Smooth muscle cell (in vitro differentiated cells): Measurements from ENCODE around the gene MC1R. TPM values are rescaled to one million over a fixed set of nuclear protein-coding genes. Genes with fewer than 3 reads are reported as not detected.

Experiments
- DNase-seq: peaks from one replicate; lab custom pipeline; 2025; ENCODE audit not compliant: unreplicated experiment; lab: John Stamatoyannopoulos, UW
- H2AFZ ChIP-seq: fragments of 200-600 bp; sonication (generic); 2 replicates; pipeline ENCODE4 v1.6.0; 2016; ENCODE audit warnings: antibody characterized with exemption, low read depth, mild to moderate bottlenecking
- H3F3A ChIP-seq: fragments of 200-600 bp; sonication (generic); 2 replicates; pipeline ENCODE4 v1.6.0; 2017; ENCODE audit warnings: antibody characterized with exemption, low read depth
- H3K27ac ChIP-seq: fragments of 200-600 bp; sonication (generic); 2 replicates; pipeline ENCODE4 v1.5.1; 2016; ENCODE audit warnings: low read depth, mild to moderate bottlenecking
- H3K27me3 ChIP-seq: fragments of 200-600 bp; sonication (generic); 2 replicates; pipeline ENCODE4 v1.6.1; 2016; ENCODE audit warnings: low read depth, mild to moderate bottlenecking
- H3K36me3 ChIP-seq: fragments of 200-600 bp; sonication (generic); 2 replicates; pipeline ENCODE4 v1.5.1; 2016; ENCODE audit warnings: low read depth
- H3K4me1 ChIP-seq: fragments of 200-600 bp; sonication (generic); 2 replicates; pipeline ENCODE4 v1.5.1; 2016; ENCODE audit warnings: low read depth
- H3K4me2 ChIP-seq: fragments of 200-600 bp; sonication (generic); 2 replicates; pipeline ENCODE4 v1.6.0; 2016; ENCODE audit warnings: mild to moderate bottlenecking
- H3K4me3 ChIP-seq: fragments of 200-600 bp; sonication (generic); 2 replicates; pipeline ENCODE4 v1.5.1; 2016; ENCODE audit warnings: mild to moderate bottlenecking
- H3K79me2 ChIP-seq: fragments of 200-600 bp; sonication (generic); 2 replicates; pipeline ENCODE4 v1.6.0; 2016; ENCODE audit warnings: low read depth, mild to moderate bottlenecking
- H3K9ac ChIP-seq: fragments of 200-600 bp; sonication (generic); 2 replicates; pipeline ENCODE4 v1.6.0; 2016; ENCODE audit warnings: low read depth
- H3K9me3 ChIP-seq: fragments of 200-600 bp; sonication (generic); replicated peaks from 2 replicates; pipeline ENCODE4 v1.5.1; 2016; ENCODE audit warnings: low read depth
- H4K20me1 ChIP-seq: fragments of 200-600 bp; sonication (generic); 2 replicates; pipeline ENCODE4 v1.6.0; 2016; ENCODE audit warnings: low read depth
- CTCF ChIP-seq: fragments of 200-600 bp; sonication (generic); IDR thresholded peaks from 2 replicates; pipeline ENCODE4 v1.5.1; 2017; ENCODE audit warnings: borderline replicate concordance, mild to moderate bottlenecking, antibody characterized with exemption; ENCODE audit not compliant: insufficient read depth, poor library complexity, severe bottlenecking
- WGBS: methylation state at CpG from one replicate; pipeline ENCODE4 v1.1.7; 2016; ENCODE audit warnings: low lambda C conversion rate; 5-methylcytosine and 5-hydroxymethylcytosine counted together
- polyA plus RNA-seq: library from polyadenylated mRNA; unstranded; fragments of >200 nt; fragmentation: Nextera tagmentation; extraction: Ambion mirVana; gene quantifications from 2 replicates; pipeline ENCODE4 v1.2.1, GENCODE V29; 2016
- total RNA-seq: library from RNA; depleted of rRNA; stranded (reverse); fragments of >200 nt; gene quantifications from 2 replicates; pipeline ENCODE4 v1.2.3, GENCODE V29; 2014

The MC1R gene
- total and polyA plus RNA-seq, 2 experiments from 2014 or later = 14.5 to 16.8 TPM

DNA sequence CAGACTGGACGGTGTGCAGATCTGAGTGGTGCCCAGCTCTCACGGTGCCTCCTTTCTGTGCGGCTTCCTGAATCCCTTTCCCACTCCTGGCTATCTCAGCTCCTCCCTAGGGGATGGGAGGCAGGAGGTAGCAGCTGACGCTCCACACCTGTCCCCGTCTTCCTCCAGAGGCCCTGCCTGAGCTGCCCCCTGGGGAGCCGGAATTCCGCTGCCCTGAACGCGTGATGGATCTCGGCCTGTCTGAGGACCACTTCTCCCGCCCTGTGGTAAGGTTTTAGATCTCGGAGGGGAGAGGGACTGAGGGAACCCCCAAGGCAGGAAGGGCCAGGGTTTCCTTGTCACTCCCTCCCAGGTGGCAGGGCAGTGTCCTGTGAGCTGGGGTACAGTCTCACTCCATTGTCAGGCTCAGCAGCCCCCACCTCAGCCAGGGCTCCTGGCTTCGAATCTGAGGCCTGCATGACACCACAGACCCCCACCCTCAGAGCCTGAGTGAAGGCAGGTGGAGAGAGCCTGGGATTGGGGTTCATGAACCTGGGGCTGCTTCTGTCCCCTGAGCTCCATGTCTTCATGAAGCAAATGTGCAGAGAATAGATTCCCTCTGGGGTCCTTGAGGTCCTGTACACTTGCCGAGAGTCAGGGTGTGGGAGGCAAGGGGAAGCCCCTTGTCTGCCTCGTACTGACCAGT is 36.5 kb downstream of the MC1R start:
- no peaks in the 10 kb centered on the region for H3K4me1 ChIP-seq
- no peaks in the 10 kb centered on the region for H3K27me3 ChIP-seq
- peaks cover 51% of the 10 kb centered on the region for H4K20me1 ChIP-seq
- peaks cover 22% of the 10 kb centered on the region for H3K79me2 ChIP-seq
- H3K9ac ChIP-seq = no peak overlapping the region
- H3K9me3 ChIP-seq = no peaks in the 10 kb centered on the region
- TF ChIP-seq CTCF = no peak
- no peak overlapping the region for H3K27ac ChIP-seq
- H3F3A ChIP-seq = no peaks in the 10 kb centered on the region
- no peak overlapping the region for H3K4me2 ChIP-seq
- DNase-seq = no peak
- no peak overlapping the region for H2AFZ ChIP-seq
- no peaks in the 10 kb centered on the region for H3K36me3 ChIP-seq
- 93% methylated on average over 15 of the region's 15 CpGs for WGBS
- no peak overlapping the region for H3K4me3 ChIP-seq

DNA sequence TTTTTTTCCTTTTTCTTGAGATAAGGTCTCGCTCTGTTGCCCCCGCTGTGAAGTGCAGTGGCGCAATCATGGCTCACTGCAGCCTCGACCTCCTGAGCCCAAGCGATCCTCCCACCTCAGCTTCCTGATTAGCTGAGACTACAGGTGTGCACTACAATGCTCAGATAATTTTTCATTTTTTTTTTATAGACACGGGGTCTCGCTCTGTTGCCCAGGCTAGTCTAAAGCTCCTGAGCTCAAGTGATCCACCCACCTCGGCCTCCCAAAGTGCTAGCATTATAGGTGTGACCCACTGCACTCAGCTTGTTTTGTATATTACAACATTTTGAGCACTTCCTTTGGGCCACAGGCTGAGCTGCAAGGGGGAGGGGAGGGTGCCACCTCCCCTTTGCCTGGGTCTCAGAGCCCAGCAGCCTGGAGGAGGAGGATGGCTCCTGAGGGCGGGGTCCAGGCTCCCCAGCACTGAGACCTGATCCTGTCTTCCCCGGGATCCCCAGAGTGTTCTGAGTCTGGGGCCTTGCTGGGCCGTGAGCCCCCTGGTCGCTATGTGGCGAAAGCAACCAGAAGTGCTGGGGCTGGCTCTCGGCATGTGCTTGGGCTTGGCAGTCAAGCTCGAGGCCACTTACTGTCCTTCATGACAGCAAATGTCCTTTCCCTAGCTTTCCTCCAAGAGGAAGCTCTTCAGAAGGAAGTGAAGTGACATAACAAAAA is 38.0 kb downstream of the MC1R start:
- H3K9ac ChIP-seq = no peak overlapping the region
- H3F3A ChIP-seq = no peaks in the 10 kb centered on the region
- no peaks in the 10 kb centered on the region for H3K9me3 ChIP-seq
- H4K20me1 ChIP-seq = peaks cover 36% of the 10 kb centered on the region
- no peak for DNase-seq
- TF ChIP-seq CTCF = no peak
- no peak overlapping the region for H3K27ac ChIP-seq
- WGBS = 96% methylated on average over 15 of the region's 15 CpGs
- no peak overlapping the region for H2AFZ ChIP-seq
- no peaks in the 10 kb centered on the region for H3K36me3 ChIP-seq
- H3K4me2 ChIP-seq = no peak overlapping the region
- peaks cover 9% of the 10 kb centered on the region for H3K79me2 ChIP-seq
- H3K4me1 ChIP-seq = no peaks in the 10 kb centered on the region
- H3K4me3 ChIP-seq = no peak overlapping the region
- H3K27me3 ChIP-seq = no peaks in the 10 kb centered on the region

- WGBS = 95% methylated on average over 23 of the region's 23 CpGs
- no peak for TF ChIP-seq CTCF
- Histone ChIP-seq H3K4me3 (no peak overlapping the region), H3K36me3 (no peaks in the 10 kb centered on the region), H2AFZ (no peak overlapping the region), H3K4me1 (no peaks in the 10 kb centered on the region), H3K27ac (no peak overlapping the region), H3K9me3 (no peaks in the 10 kb centered on the region), H4K20me1 (peaks cover 31% of the 10 kb centered on the region), H3F3A (no peaks in the 10 kb centered on the region), H3K79me2 (peaks cover 8% of the 10 kb centered on the region), H3K4me2 (no peak overlapping the region), H3K27me3 (no peaks in the 10 kb centered on the region), H3K9ac (no peak overlapping the region)
- no peak for DNase-seq
These were observed 38.6 kb downstream of the MC1R start for GRCh38 chr16:89957216-89957785.
